ENCODE data around the gene FAM47B. TPM values are rescaled to one million over a fixed set of nuclear protein-coding genes. Genes with fewer than 3 reads are reported as not detected.

Gene FAM47B
- not detected for total RNA-seq

- DNase-seq (no peak), ATAC-seq (no peak)
- H3K27me3 ChIP-seq, result no peaks in the 10 kb centered on the region
- no peak for TF ChIP-seq POLR2A (IDR thresholded peaks at IDR 0.05)
- TF ChIP-seq CTCF (IDR thresholded peaks at IDR 0.05 in 4 of 5, conservative IDR thresholded peaks at IDR 0.05 in 1 of 5), result no peak
- intact Hi-C loops (cut with DNase I; ENCODE audit: low total_unique reads), result no loop called here
- H3K36me3 ChIP-seq, result no peaks in the 10 kb centered on the region
- H3K4me1 ChIP-seq, result no peaks in the 10 kb centered on the region
- in situ Hi-C loops (cut with MboI; ENCODE audit: low sequenced_read_pairs in 4 of 4), result no loop called here
- H3K9me3 ChIP-seq, result no peaks in the 10 kb centered on the region
- H3K27ac ChIP-seq, result no peak within 1 kb of the TSS
- no peak within 1 kb of the TSS for H3K4me3 ChIP-seq
Observed at GRCh38 chrX:34942496-34942895, at the start of gene FAM47B. Gene FAM47B (plus strand): TSS chrX:34942796. CDS start chrX:34942832, 36 bp downstream.

GRCh38 chrX:34893741-34894140 lies 48.9 kb upstream of the FAM47B start:
- Histone ChIP-seq H3K4me1 (no peaks in the 10 kb centered on the region), H3K9me3 (no peaks in the 10 kb centered on the region), H3K36me3 (no peaks in the 10 kb centered on the region), H3K4me3 (no peak overlapping the region), H3K27me3 (no peaks in the 10 kb centered on the region), H3K27ac (no peak overlapping the region)
- in situ Hi-C loops (cut with MboI; ENCODE audit: low sequenced_read_pairs in 4 of 4) (no loop called here), intact Hi-C loops (cut with DNase I; ENCODE audit: low total_unique reads) (no loop called here)
- TF ChIP-seq CTCF (IDR thresholded peaks at IDR 0.05 in 4 of 5, conservative IDR thresholded peaks at IDR 0.05 in 1 of 5) (no peak), POLR2A (IDR thresholded peaks at IDR 0.05) (no peak)
- ATAC-seq (no peak), DNase-seq (no peak)

DNA sequence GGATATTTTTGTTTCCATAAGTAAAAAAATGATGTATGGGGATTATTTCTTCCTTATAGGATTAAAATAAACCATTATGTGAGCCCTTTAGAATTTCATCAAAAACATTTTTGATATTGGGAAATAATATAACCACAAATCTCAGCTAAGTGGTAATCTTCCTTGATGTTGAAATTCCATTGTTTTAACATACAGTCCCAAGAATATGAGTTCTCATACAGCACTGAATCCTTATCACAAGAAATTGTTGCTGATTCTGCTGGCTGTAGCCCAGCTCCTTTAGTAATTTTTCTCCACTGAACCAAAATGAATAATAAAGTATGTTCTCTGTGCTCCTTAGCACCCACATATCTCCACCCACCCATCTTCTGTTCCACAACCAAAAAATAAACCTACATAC lies 41.9 kb upstream of the FAM47B start:
- Histone ChIP-seq H3K4me3 (no peak overlapping the region), H3K9me3 (no peaks in the 10 kb centered on the region), H3K4me1 (no peaks in the 10 kb centered on the region), H3K27ac (no peak overlapping the region), H3K36me3 (no peaks in the 10 kb centered on the region), H3K27me3 (no peaks in the 10 kb centered on the region)
- intact Hi-C loops (cut with DNase I; ENCODE audit: low total_unique reads) (no loop called here), in situ Hi-C loops (cut with MboI; ENCODE audit: low sequenced_read_pairs in 4 of 4) (no loop called here)
- TF ChIP-seq POLR2A (IDR thresholded peaks at IDR 0.05), result no peak
- no peak for TF ChIP-seq CTCF (IDR thresholded peaks at IDR 0.05 in 4 of 5, conservative IDR thresholded peaks at IDR 0.05 in 1 of 5)
- ATAC-seq (no peak), DNase-seq (no peak)

DNA sequence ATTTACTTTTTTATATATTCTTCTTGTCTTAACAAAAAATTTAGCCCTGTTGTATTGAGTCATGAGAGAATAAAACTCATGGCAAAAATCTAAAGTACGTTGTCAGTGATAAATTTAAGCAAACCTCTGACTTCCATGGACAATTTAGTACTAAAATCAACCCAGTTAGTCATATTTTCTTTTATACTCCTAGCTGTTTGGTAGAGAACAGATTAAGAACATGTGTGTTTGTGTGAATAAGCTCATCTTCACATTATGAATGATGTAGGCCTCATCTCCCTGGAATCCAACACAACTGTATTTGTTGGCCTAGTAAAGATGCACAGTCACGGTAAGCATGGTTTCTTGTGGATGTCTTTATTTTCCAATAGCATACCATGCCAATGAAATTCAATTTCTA lies 40.8 kb upstream of the FAM47B start:
- no peaks in the 10 kb centered on the region for H3K9me3 ChIP-seq
- in situ Hi-C loops (cut with MboI; ENCODE audit: low sequenced_read_pairs in 4 of 4) (no loop called here), intact Hi-C loops (cut with DNase I; ENCODE audit: low total_unique reads) (no loop called here)
- no peaks in the 10 kb centered on the region for H3K36me3 ChIP-seq
- H3K27ac ChIP-seq, result no peak overlapping the region
- no peak for ATAC-seq
- H3K4me1 ChIP-seq, result no peaks in the 10 kb centered on the region
- TF ChIP-seq CTCF (IDR thresholded peaks at IDR 0.05 in 4 of 5, conservative IDR thresholded peaks at IDR 0.05 in 1 of 5), result no peak
- TF ChIP-seq POLR2A (IDR thresholded peaks at IDR 0.05), result no peak
- no peaks in the 10 kb centered on the region for H3K27me3 ChIP-seq
- H3K4me3 ChIP-seq, result no peak overlapping the region
- no peak for DNase-seq

DNA sequence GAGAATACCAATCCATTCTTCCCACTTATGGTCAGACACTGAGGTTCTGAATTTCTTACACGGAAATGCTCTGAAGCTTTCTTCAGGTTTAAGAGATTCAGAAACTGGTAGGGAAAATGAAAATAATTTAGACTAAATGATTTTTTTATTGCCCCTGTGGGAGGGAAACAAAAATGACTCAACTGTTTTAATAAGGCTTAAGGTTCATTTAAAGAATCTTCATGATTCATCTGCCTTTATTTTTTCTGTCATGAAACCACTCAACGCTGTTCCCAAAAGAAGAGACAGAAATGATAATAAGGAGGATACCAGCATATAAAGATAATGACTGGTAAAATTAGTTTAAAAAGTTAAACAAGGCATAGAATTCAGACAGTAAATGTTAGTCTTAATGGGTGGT lies 39.3 kb upstream of the FAM47B start:
- no peak for ATAC-seq
- H3K4me3 ChIP-seq, result no peak overlapping the region
- H3K36me3 ChIP-seq, result no peaks in the 10 kb centered on the region
- no peak for DNase-seq
- intact Hi-C loops (cut with DNase I; ENCODE audit: low total_unique reads) (no loop called here), in situ Hi-C loops (cut with MboI; ENCODE audit: low sequenced_read_pairs in 4 of 4) (no loop called here)
- H3K9me3 ChIP-seq, result no peaks in the 10 kb centered on the region
- H3K27me3 ChIP-seq, result no peaks in the 10 kb centered on the region
- H3K27ac ChIP-seq, result no peak overlapping the region
- TF ChIP-seq POLR2A (IDR thresholded peaks at IDR 0.05), result no peak
- no peak for TF ChIP-seq CTCF (IDR thresholded peaks at IDR 0.05 in 4 of 5, conservative IDR thresholded peaks at IDR 0.05 in 1 of 5)
- H3K4me1 ChIP-seq, result no peaks in the 10 kb centered on the region
